22Rv1 (cell line): ENCODE data around the gene LIMK1.

Experiments used
- H3K27ac ChIP-seq: fragments of 450-650 bp; 2 replicates; pipeline ENCODE4 v1.5.1; 2017
- CTCF ChIP-seq: fragments of 450-650 bp; IDR thresholded peaks from 2 replicates; pipeline ENCODE4 v1.5.1; 2017; ENCODE audit warnings: mild to moderate bottlenecking
- ZFX ChIP-seq: fragments of 450-650 bp; IDR thresholded peaks from 2 replicates; pipeline ENCODE4 v1.6.1; 2017; ENCODE audit warnings: antibody characterized with exemption, borderline replicate concordance

LIMK1 gene

GRCh38 chr7:74057216-74057925, 26.2 kb upstream of the LIMK1 start:
- no peak overlapping the region for H3K27ac ChIP-seq
- TF ChIP-seq ZFX = no peak
- no peak for TF ChIP-seq CTCF

- no peak for TF ChIP-seq CTCF
- no peak overlapping the region for H3K27ac ChIP-seq
Measured at GRCh38 chr7:74057987-74058386, 25.6 kb upstream of the LIMK1 start.

GRCh38 chr7:74058486-74058885, 25.1 kb upstream of the LIMK1 start:
- H3K27ac ChIP-seq = no peak overlapping the region
- TF ChIP-seq ZFX (no peak), CTCF (no peak)

GRCh38 chr7:74059037-74059436, 24.6 kb upstream of the LIMK1 start:
- 0 out of 2 replicates have a peak overlapping the region, but pooled peaks have one; percentile 30 for H3K27ac ChIP-seq
- TF ChIP-seq CTCF (no peak), ZFX (no peak)

GRCh38 chr7:74059681-74060588, 23.7 kb upstream of the LIMK1 start:
- TF ChIP-seq ZFX (no peak), CTCF (peak; percentile 61)
- peak overlapping the region; percentile 30; the same call in 1 of the 2 replicates for H3K27ac ChIP-seq

GRCh38 chr7:74061840-74062539, 21.6 kb upstream of the LIMK1 start:
- no peak overlapping the region for H3K27ac ChIP-seq
- TF ChIP-seq ZFX (no peak), CTCF (no peak)
